HFFc6 (cell line): ENCODE data around the gene BRPF3. TPM values are rescaled to one million over a fixed set of nuclear protein-coding genes. Genes with fewer than 3 reads are reported as not detected.
A peak's percentile ranks its signal among the peaks of the same experiment; 100 is the strongest.

Experiments
- DNase-seq: peaks from one replicate; pipeline ENCODE4 v3.0.0-alpha.2; 2018
- H3K27ac Mint-ChIP-seq: 2 replicates; pipeline ENCODE4 v1.8.0; 2020; ENCODE audit warnings: mild to moderate bottlenecking, mixed read lengths
- H3K27me3 Mint-ChIP-seq: 2 replicates; pipeline ENCODE4 v1.8.0; 2021; ENCODE audit warnings: mild to moderate bottlenecking, moderate library complexity, mixed read lengths; ENCODE audit not compliant: insufficient read depth
- H3K36me3 Mint-ChIP-seq: 2 replicates; pipeline ENCODE4 v1.8.0; 2021; ENCODE audit warnings: low read depth, mixed read lengths
- H3K4me1 Mint-ChIP-seq: 2 replicates; pipeline ENCODE4 v1.8.0; 2020; ENCODE audit warnings: low read depth, mixed read lengths
- H3K4me3 Mint-ChIP-seq: 2 replicates; pipeline ENCODE4 v1.8.0; 2020; ENCODE audit warnings: mild to moderate bottlenecking, moderate library complexity, mixed read lengths
- H3K9me3 Mint-ChIP-seq: 2 replicates; pipeline ENCODE4 v1.8.0; 2020; ENCODE audit warnings: mild to moderate bottlenecking, mixed read lengths
- CTCF ChIP-seq: fragments of 200-600 bp; sonication (generic); IDR thresholded peaks from 2 replicates; pipeline ENCODE4 v1.5.0; 2021; ENCODE audit warnings: antibody characterized with exemption, mild to moderate bottlenecking
- total RNA-seq, 6 experiments: library from RNA; stranded (reverse); fragmentation: NEBNext Ultra II Directional; extraction: Animal tissue kit (Norgen Biotek cat#: 25700); gene quantifications; 2 replicates in 1 of 6; 3 replicates in 5 of 6; pipeline ENCODE4 v1.2.3, GENCODE V29; 2021

BRPF3 gene
- total RNA-seq, 6 experiments from 2014 or later = 26.5 to 32.4 (median 28.9) TPM

GRCh38 chr6:36246506-36247268 lies 50.1 kb downstream of the BRPF3 start:
- no peak for DNase-seq
- Mint-ChIP-seq H3K36me3 (no peaks in the 10 kb centered on the region), H3K4me3 (no peak overlapping the region; the same call in 1 of the 2 replicates), H3K4me1 (peaks cover 64% of the 10 kb centered on the region), H3K27ac (peak overlapping the region; percentile 84), H3K27me3 (peaks cover 2% of the 10 kb centered on the region; the same call in 1 of the 2 replicates), H3K9me3 (no peaks in the 10 kb centered on the region)
- no peak for TF ChIP-seq CTCF

GRCh38 chr6:36247693-36248092 lies 51.1 kb downstream of the BRPF3 start:
- Mint-ChIP-seq H3K27ac (peak overlapping the region; percentile 84), H3K36me3 (no peaks in the 10 kb centered on the region), H3K9me3 (no peaks in the 10 kb centered on the region), H3K27me3 (peaks cover 2% of the 10 kb centered on the region; the same call in 1 of the 2 replicates), H3K4me3 (peak overlapping the region; percentile 45; the same call in 1 of the 2 replicates), H3K4me1 (peaks cover 64% of the 10 kb centered on the region)
- no peak for TF ChIP-seq CTCF
- peak; percentile 61 for DNase-seq

- H3K9me3 Mint-ChIP-seq = no peaks in the 10 kb centered on the region
- H3K4me3 Mint-ChIP-seq = no peak overlapping the region
- peaks cover 64% of the 10 kb centered on the region for H3K4me1 Mint-ChIP-seq
- no peaks in the 10 kb centered on the region; the same call in 1 of the 2 replicates for H3K27me3 Mint-ChIP-seq
- 0 out of 2 replicates have a peak, but pooled peaks have one; percentile 20 for TF ChIP-seq CTCF
- DNase-seq = peak; percentile 20
- no peaks in the 10 kb centered on the region for H3K36me3 Mint-ChIP-seq
- peak overlapping the region; percentile 84 for H3K27ac Mint-ChIP-seq
Observed at GRCh38 chr6:36248980-36249379, 52.4 kb downstream of the BRPF3 start.

GRCh38 chr6:36249536-36249935 lies 53.0 kb downstream of the BRPF3 start:
- DNase-seq = no peak
- H3K4me1 Mint-ChIP-seq = peaks cover 63% of the 10 kb centered on the region
- no peaks in the 10 kb centered on the region for H3K36me3 Mint-ChIP-seq
- H3K4me3 Mint-ChIP-seq = no peak overlapping the region
- no peak for TF ChIP-seq CTCF
- no peaks in the 10 kb centered on the region; the same call in 1 of the 2 replicates for H3K27me3 Mint-ChIP-seq
- H3K27ac Mint-ChIP-seq = peak overlapping the region; percentile 84; the same call in 1 of the 2 replicates
- H3K9me3 Mint-ChIP-seq = no peaks in the 10 kb centered on the region

GRCh38 chr6:36252005-36252404 lies 55.5 kb downstream of the BRPF3 start:
- H3K36me3 Mint-ChIP-seq = no peaks in the 10 kb centered on the region
- no peak for TF ChIP-seq CTCF
- no peak overlapping the region for H3K4me3 Mint-ChIP-seq
- DNase-seq = no peak
- no peak overlapping the region for H3K27ac Mint-ChIP-seq
- H3K27me3 Mint-ChIP-seq = no peaks in the 10 kb centered on the region; the same call in 1 of the 2 replicates
- no peaks in the 10 kb centered on the region for H3K9me3 Mint-ChIP-seq
- peaks cover 45% of the 10 kb centered on the region for H3K4me1 Mint-ChIP-seq
